Measurements from ENCODE around the gene GRXCR2. TPM values are rescaled to one million over a fixed set of nuclear protein-coding genes. Genes with fewer than 3 reads are reported as not detected.

The GRXCR2 gene
- total RNA-seq (2022; extraction: Qiagen RNA extraction) = not detected in 5 replicates

GRCh38 chr5:145872914-145873313, at the start of gene GRXCR2:
Gene GRXCR2, minus strand, starts transcription at chr5:145873014. Its CDS starts 46 bp downstream, at chr5:145872968.

GRCh38 chr5:145834917-145835847, 37.6 kb downstream of the GRXCR2 start, which contains the start of gene PRELID2:
Gene PRELID2, minus strand, starts transcription at chr5:145835342. Its CDS starts 91 bp downstream, at chr5:145835251.

Other genes with a start within 250 kb of the GRXCR2 start
- gene PRELID2, start 37.7 kb downstream of the GRXCR2 start, total RNA-seq (2022; extraction: Qiagen RNA extraction) = 7.1 to 9.7 TPM (median 8.0 TPM) in 5 replicates
- 2.6 to 3.5 TPM (median 3.4 TPM) in 5 replicates for gene SH3RF2, start 63.6 kb upstream of the GRXCR2 start, total RNA-seq (2022; extraction: Qiagen RNA extraction)
- gene PLAC8L1, start 232.6 kb upstream of the GRXCR2 start, total RNA-seq (2022; extraction: Qiagen RNA extraction) = 0.16 to 0.47 TPM (median 0.24 TPM) in 4 of 5 replicates, not detected in the other